ENCODE data around the gene HIPK4.
"Not testable (repeated sequence)": the region's sequence is repeated elsewhere in the genome, so short reads cannot be mapped to it uniquely, and the experiment has no call there.

HIPK4 gene

DNA sequence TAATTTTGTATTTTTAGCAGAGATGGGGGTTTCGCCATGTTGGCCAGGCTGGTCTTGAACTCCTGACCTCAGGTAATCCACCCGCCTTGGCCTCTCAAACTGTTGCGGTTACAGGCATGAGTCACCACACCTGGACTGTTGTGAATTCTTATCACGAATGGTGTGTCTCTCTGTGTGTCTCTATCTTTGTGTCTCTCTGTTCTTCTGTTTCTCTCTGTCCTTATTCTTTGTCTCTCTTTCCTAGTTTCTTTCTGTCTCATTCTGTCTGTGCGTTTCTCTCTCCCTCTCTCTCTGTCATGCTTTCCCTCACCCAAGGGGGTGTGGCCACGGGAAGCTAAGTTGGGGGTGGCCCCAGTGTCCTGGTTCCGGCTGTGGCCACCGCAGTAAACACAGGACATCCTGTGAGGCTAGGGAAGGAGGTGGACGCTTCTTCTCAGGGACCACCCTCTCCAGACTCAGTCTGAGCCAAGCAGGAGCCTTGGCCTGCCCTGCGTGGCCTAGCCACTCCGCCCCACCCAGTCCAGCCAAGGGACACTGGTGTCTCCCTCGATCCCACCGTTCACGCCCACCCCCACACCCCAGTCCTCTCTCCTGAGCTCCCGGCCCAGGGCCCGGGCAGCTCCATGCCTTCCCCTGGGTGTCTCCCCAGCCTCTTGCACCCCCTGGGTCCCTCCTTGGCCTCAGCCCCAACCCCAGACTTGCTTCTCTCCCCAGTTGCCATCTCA, 27.1 kb upstream of the HIPK4 start:
- DNase-seq (ENCODE audit: low read depth) = no peak

DNA sequence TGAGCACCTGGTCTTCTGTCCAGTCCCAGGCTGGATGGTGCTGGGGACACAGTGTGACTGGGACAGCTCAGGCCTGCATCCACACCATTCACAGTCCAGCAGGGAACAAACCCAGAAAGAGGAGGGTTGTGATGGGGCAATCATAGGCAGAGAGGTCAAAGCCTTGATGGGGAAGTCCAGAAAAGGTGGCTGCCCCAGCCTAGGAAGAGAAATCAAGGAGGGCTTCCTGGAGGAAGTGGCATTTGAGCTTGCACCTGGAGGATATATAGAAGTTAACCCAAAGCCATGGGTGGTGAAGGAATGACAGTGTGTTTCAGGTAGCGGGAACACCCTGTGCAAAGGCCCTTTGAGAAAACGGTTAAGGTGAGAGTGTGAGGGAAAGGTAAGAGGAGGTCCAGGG, 25.8 kb upstream of the HIPK4 start:
- DNase-seq (ENCODE audit: low read depth) = no peak

DNA sequence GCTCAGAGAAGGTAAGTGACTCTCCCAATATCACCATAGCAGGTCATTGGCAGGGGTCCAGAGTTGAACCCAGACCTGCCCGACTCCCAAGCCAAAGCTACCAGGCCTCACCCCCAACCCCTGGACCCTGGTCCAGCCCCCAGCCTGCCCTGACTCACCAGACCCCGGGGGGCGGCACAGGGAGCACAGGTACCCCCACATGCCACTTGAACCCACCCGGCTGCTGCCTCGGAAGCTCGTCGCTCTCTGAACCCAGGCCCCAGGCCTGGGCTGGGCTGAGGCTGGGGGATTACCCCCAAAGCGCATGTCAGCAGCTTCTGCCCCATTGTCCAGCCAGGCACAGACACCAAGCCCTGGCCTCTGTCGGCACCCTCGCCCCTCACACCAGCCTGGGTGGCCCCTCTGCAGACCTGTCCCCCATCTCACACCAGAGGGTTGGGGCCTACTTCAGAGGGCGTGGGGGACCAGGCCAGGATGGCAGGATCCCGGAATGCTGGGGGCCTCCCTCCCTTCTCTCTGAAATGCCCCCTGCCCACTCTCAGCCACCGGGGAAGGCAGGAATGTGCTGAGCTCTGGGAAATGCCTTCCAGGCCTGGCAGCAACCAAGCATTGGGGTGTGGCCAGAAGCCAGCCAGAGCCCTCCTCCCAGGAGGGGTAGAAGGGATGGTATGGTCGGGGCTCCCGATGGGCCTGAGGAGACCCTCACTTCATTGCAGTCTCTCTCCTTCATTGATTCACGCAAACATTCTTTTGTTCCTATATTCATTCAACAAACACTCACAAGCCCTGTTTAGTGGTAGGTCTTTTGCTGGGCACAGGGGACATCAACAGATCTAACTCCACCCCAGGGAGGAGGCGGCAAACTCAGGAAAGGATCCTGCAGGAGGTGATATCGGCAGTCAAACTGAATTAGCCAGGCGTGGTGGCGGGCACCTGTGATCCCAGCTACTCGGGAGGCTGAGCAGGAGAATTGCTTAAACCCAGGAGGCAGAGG, 24.9 kb upstream of the HIPK4 start:
- DNase-seq (ENCODE audit: low read depth) = no peak

DNA sequence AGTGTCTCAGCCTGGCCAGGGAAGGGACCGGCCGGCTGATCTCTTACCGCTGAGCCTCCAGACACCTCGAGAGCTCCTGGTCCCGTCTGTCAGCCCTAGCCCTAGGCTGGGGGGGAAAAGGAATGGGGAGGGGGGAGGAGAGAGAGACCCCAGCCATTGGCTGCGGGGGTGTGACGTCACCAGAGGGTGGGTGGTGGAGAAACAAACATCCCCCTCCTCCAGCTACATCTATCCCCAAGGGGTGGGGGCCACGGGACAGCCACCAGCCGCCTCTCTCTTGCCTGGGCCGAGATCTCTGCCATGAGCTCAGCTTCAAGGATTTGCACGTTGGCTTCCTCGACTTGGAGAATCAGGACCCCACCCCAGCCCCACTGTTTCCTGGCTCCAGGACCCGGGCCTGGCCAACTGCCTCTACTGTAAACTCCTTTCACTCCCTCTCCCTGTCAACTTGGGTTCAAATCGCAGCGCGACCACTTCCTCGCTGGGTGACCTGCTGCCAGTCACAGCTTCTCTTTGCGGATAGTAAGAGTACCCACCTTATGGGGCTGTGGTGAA, 23.4 kb upstream of the HIPK4 start, which contains the start of gene PRX:
Gene PRX, minus strand, starts transcription at position 88 of the 555 bp plus-strand sequence. CDS start 5,446 bp downstream, outside the sequence.
- DNase-seq (ENCODE audit: low read depth) = no peak

GRCh38 chr19:40412866-40413265, 22.9 kb upstream of the HIPK4 start:
- DNase-seq (ENCODE audit: low read depth) = no peak

- DNase-seq (ENCODE audit: low read depth) = no peak
Observed at GRCh38 chr19:40411958-40412499, 22.0 kb upstream of the HIPK4 start.

DNA sequence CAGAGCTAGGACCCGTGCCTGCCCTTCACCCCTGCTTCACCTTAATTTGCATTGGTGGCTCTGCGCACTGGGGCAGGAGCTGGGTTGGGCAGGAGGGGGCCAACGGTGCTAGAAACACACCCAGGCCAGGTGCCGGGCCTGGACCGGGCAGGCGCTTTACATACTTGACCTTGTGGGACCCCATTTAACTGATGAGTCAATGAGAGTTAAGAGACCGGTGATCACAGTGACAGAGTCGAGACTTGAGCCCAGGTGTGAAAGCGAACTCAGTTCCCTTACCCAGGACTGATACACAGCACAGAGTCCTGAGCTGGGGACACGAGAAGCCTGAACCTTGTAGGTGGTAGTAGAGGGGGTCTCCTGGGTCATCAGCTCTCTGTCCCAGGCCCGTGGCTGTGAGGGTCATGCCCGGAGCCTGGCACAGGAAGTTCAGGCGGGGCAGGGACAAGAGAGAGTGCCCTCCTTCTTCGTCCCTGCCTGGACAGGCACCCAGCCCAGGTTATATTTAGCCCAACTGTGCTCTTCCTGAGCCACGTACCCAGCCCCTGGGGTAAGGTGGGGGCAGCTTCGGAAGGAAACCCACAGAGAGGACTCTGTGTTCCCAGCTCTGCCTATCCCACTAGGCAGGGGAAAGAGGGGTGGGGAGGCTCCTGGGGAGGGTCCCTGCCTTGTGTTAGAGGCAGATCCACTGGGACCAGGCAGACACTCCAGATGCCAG, 21.3 kb upstream of the HIPK4 start:
- no peak for DNase-seq (ENCODE audit: low read depth)

GRCh38 chr19:40410030-40410389, 20.0 kb upstream of the HIPK4 start:
- DNase-seq (ENCODE audit: low read depth) = no peak

- not testable (repeated sequence) for DNase-seq (ENCODE audit: low read depth)
Observed at GRCh38 chr19:40408598-40408925, 18.6 kb upstream of the HIPK4 start.

DNA sequence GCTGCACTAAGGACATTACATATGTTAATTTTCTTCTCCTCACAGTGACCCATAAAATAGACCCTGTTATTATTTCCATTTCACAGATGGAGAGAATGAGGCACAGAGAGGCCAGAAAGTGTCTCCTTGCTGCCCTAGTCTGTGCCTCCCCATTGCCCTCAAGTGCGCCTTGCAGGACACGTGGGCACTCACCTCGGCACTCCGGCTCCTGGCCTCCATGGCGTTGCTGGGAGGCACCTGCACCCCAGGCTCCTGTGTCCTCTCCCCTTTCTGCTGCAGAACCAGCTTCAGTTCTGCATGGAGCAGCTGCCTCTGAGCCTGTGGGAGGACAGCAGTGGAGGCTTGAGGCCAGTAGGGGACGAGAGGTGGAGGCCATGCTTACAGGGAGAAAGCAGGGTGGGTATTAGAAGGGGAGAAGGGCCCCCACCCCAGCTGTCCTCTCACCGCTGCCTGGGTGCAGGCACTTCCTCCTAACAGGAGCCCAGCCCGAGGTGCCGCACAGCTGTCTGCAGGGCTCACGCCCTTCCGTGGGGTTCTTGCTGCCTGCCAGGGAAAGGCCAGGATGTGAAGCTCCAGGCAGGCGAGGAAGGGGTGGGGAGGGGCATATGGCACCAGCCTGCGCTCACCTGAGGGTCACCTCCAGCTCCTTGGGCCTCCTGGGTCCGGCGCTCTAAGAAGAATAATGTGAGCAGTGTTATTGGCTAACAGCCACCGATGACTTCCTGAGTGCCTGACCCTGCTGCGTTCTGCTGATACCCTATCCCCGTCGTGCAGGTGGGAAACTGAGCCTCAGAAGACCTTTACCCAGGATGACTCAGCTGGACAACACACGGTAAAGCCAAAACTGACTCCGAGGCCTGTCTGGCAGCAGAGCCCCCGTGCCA, 18.0 kb upstream of the HIPK4 start:
- no peak for DNase-seq (ENCODE audit: low read depth)

- peak; percentile 66 for DNase-seq (ENCODE audit: low read depth)
Observed at GRCh38 chr19:40403262-40403984, 13.4 kb upstream of the HIPK4 start.

DNA sequence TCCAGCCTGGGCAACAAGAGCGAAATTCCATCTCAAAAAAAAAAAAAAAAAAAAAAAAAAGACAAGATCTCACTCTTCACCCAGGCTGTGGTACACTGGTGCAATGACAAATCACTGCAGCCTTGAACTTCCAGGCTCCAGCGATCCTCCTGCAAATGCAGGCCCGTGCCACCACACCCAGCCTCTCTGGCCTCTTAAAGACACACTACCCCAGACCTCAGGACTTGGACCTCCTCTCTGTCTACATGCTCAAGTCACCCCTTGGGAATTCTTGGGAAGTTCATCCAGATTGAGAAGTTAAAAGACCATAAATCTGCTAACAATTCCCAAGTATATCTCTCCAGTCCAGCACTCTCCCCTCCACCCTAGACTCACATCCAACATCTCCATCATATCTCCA, 10.6 kb upstream of the HIPK4 start:
- no peak for DNase-seq (ENCODE audit: low read depth)

DNA sequence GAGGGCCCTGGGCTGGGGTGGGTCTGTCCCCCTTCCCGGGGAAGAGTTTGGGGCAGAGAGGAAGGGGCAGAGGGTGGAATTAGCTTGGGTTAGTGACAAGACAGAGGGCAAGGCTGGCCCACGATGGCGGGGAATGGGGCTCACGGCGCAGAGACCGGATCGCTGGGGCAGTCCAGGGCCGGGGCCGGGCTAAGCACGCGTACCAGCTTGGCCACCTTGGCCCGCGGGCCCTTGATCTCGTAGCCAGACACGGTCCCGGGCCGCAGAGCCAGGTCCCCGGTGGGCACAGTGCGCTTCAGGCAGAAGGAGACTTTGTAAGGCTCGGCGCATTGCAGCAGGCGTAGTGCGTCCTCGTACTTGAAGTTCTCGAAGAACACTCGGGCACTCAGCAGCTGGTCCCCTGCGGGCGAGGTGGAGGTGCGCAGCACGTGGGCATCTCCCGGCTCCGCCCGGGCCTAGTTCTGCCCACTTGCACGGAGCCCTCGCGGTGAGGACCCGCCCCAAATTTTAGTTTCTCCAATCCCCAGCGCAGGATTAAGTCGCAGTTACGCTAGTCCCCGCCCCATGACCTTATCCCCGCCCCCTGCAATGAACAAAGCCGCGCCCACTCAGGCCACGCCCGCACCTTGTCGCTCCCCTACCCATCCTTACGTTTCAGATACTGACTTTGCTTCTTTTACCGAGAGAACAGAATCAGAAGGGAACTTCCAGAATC, 8.6 kb upstream of the HIPK4 start:
- no peak for DNase-seq (ENCODE audit: low read depth)

GRCh38 chr19:40397568-40397906, 7.6 kb upstream of the HIPK4 start:
- DNase-seq (ENCODE audit: low read depth) = no peak

GRCh38 chr19:40396886-40397567, 7.0 kb upstream of the HIPK4 start:
- no peak for DNase-seq (ENCODE audit: low read depth)

- no peak for DNase-seq (ENCODE audit: low read depth)
Observed at GRCh38 chr19:40395956-40396355, 6.0 kb upstream of the HIPK4 start.

DNA sequence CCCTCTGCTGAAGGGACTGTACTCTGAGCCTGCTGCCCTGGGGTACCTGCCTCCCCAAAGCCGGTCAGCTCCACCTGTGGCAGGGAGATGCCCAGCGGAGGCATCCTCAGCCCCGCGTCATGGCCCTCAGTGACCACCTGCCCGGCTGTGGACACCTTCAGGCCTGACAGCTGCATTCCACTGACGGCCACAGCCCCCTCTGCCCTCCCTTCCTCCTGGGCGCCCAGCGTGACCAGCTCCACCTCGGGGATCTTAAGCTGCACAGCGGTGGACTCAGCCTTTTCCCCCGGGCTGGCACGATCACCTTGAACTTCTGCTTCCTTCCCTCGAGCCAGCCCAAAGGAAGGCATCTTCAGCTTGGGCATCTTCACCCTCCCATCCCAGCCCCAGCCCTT, 4.8 kb upstream of the HIPK4 start:
- DNase-seq (ENCODE audit: low read depth) = no peak

- no peak for DNase-seq (ENCODE audit: low read depth)
Observed at GRCh38 chr19:40393894-40394815, 4.2 kb upstream of the HIPK4 start.

All from stromal cell of bone marrow (primary cell).